ES-I3 (cell line): ENCODE measurements around the gene PRM2.

Source experiments
- H3K36me3 ChIP-seq: 2 replicates; pipeline ENCODE4 v1.6.1; 2013; ENCODE audit warnings: mild to moderate bottlenecking, low read length, control low read depth, moderate library complexity; ENCODE audit not compliant: insufficient read depth
- H3K4me1 ChIP-seq: 2 replicates; pipeline ENCODE4 v1.6.1; 2013; ENCODE audit warnings: mild to moderate bottlenecking, control low read depth, low read length; ENCODE audit not compliant: insufficient read depth
- H3K9ac ChIP-seq: 2 replicates; pipeline ENCODE4 v1.6.1; 2013; ENCODE audit warnings: low read depth, mild to moderate bottlenecking, low read length, moderate library complexity
- H3K9me3 ChIP-seq: 2 replicates; pipeline ENCODE4 v1.6.1; 2013; ENCODE audit warnings: mild to moderate bottlenecking, low read length, moderate library complexity; ENCODE audit not compliant: control insufficient read depth, insufficient read depth

The PRM2 gene

GRCh38 chr16:11231367-11231970, 44.8 kb downstream of the PRM2 start:
- Histone ChIP-seq H3K36me3 (no peaks in the 10 kb centered on the region), H3K9ac (no peak overlapping the region), H3K9me3 (no peaks in the 10 kb centered on the region), H3K4me1 (peaks cover 4% of the 10 kb centered on the region; the same call in 1 of the 2 replicates)

- Histone ChIP-seq H3K9me3 (no peaks in the 10 kb centered on the region), H3K36me3 (no peaks in the 10 kb centered on the region), H3K4me1 (peaks cover 4% of the 10 kb centered on the region; the same call in 1 of the 2 replicates), H3K9ac (no peak overlapping the region)
Measured at GRCh38 chr16:11229906-11230305, 46.4 kb downstream of the PRM2 start.

GRCh38 chr16:11229432-11229831, 46.8 kb downstream of the PRM2 start:
- no peaks in the 10 kb centered on the region for H3K9me3 ChIP-seq
- H3K36me3 ChIP-seq = no peaks in the 10 kb centered on the region
- H3K9ac ChIP-seq = no peak overlapping the region
- peaks cover 4% of the 10 kb centered on the region; the same call in 1 of the 2 replicates for H3K4me1 ChIP-seq

GRCh38 chr16:11225677-11226549, 50.4 kb downstream of the PRM2 start:
- no peaks in the 10 kb centered on the region for H3K36me3 ChIP-seq
- H3K9ac ChIP-seq = no peak overlapping the region
- no peaks in the 10 kb centered on the region for H3K9me3 ChIP-seq
- H3K4me1 ChIP-seq = peaks cover 5% of the 10 kb centered on the region; the same call in 1 of the 2 replicates
